H1 (cell line): ENCODE results near the gene FTCDNL1. TPM values are rescaled to one million over a fixed set of nuclear protein-coding genes. Genes with fewer than 3 reads are reported as not detected.
A peak's percentile ranks its signal among the peaks of the same experiment; 100 is the strongest.

Experiments used
- CTCF ChIA-PET: fragments of 300-600 bp; sonication (Branson Sonifier 250); formaldehyde crosslinking; loops from one replicate; lab custom pipeline; 2021; ENCODE audit not compliant: partially characterized antibody; lab: Charles Lee
- POLR2A ChIA-PET: fragments of 300-600 bp; sonication (Branson Sonifier 250); formaldehyde crosslinking; loops from one replicate; lab custom pipeline; 2021; ENCODE audit warnings: inconsistent platforms; ENCODE audit not compliant: partially characterized antibody; lab: Charles Lee
- DNase-seq, 2 experiments: peaks; one replicate each; pipeline versions ENCODE4 v3.0.0 to v3.0.0-alpha.2; 2010 to 2022; ENCODE audit warnings: low spot score in 2 of 2, low read depth in 1 of 2, mixed read lengths in 1 of 2
- FAIRE-seq: peaks from 2 replicates; lab custom pipeline; 2011; peaks lifted over from hg19 to GRCh38; lab: Jason Lieb, UNC
- H2AFZ ChIP-seq: 2 replicates; pipeline ENCODE4 v1.8.1; 2012; ENCODE audit warnings: low read length, inconsistent platforms
- H2AK5ac ChIP-seq: 2 replicates; pipeline ENCODE4 v1.6.1; 2013; ENCODE audit warnings: low read depth, low read length
- H2BK120ac ChIP-seq: replicated peaks from 2 replicates; pipeline ENCODE3; 2013; ENCODE audit warnings: low read depth, low read length, inconsistent platforms
- H2BK12ac ChIP-seq: 2 replicates; pipeline ENCODE4 v1.6.1; 2013; ENCODE audit warnings: low read depth, low read length
- H2BK15ac ChIP-seq: 2 replicates; pipeline ENCODE4 v1.6.1; 2013; ENCODE audit warnings: low read length
- H2BK20ac ChIP-seq: 2 replicates; pipeline ENCODE4 v1.6.1; 2013; ENCODE audit warnings: low read length
- H2BK5ac ChIP-seq: 2 replicates; pipeline ENCODE4 v1.6.1; 2013; ENCODE audit warnings: low read depth, low read length
- H3K14ac ChIP-seq: 2 replicates; pipeline ENCODE4 v1.6.1; 2013; ENCODE audit warnings: inconsistent platforms; ENCODE audit not compliant: insufficient read length
- H3K18ac ChIP-seq: 2 replicates; pipeline ENCODE4 v1.6.1; 2013; ENCODE audit warnings: low read length; ENCODE audit errors: extremely low read depth
- H3K23ac ChIP-seq: 2 replicates; pipeline ENCODE4 v1.6.1; 2013; ENCODE audit warnings: inconsistent platforms; ENCODE audit not compliant: insufficient read length
- H3K23me2 ChIP-seq: 2 replicates; pipeline ENCODE4 v1.6.1; 2013; ENCODE audit warnings: low read depth, low read length
- H3K27ac ChIP-seq: 2 replicates; pipeline ENCODE4 v1.6.1; 2011; ENCODE audit warnings: low read depth, low read length, inconsistent platforms
- H3K27me3 ChIP-seq, 4 experiments: replicated peaks in 1 of 4; 1 replicate in 1 of 4; 2 replicates in 3 of 4; pipeline versions ENCODE4 v1.6.1 to v1.8.1; 2011 to 2013; ENCODE audit warnings: low read length in 3 of 4, mild to moderate bottlenecking in 3 of 4, inconsistent platforms in 2 of 4, mixed read lengths in 2 of 4, moderate library complexity in 1 of 4; ENCODE audit not compliant: control insufficient read depth in 3 of 4, insufficient read depth in 3 of 4; ENCODE audit errors: extremely low read depth in 1 of 4
- H3K36me3 ChIP-seq, 4 experiments: 2 replicates each; pipeline versions ENCODE4 v1.6.1 to v1.8.1; 2011 to 2013; ENCODE audit warnings: mild to moderate bottlenecking in 4 of 4, low read length in 3 of 4, moderate library complexity in 2 of 4, control low read depth in 1 of 4, inconsistent platforms in 1 of 4; ENCODE audit not compliant: insufficient read depth in 4 of 4, control insufficient read depth in 2 of 4
- H3K4ac ChIP-seq: replicated peaks from 2 replicates; pipeline ENCODE3; 2013; ENCODE audit warnings: low read length, low read depth, mixed read lengths, inconsistent platforms; ENCODE audit not compliant: insufficient read length
- H3K4me1 ChIP-seq, 4 experiments: replicated peaks in 1 of 4; 1 replicate in 1 of 4; 2 replicates in 3 of 4; pipeline versions ENCODE4 v1.6.1 to v1.8.1; 2011 to 2013; ENCODE audit warnings: low read length in 3 of 4, inconsistent platforms in 2 of 4, mixed read lengths in 1 of 4; ENCODE audit not compliant: insufficient read depth in 4 of 4, control insufficient read depth in 3 of 4
- H3K4me2 ChIP-seq, 2 experiments: 2 replicates each; pipeline versions ENCODE4 v1.6.1 to v1.8.1; 2011 to 2013; ENCODE audit warnings: low read depth in 2 of 2, low read length in 2 of 2, control low read depth in 1 of 2, inconsistent platforms in 1 of 2, mild to moderate bottlenecking in 1 of 2; ENCODE audit not compliant: insufficient read depth in 1 of 2
- H3K4me3 ChIP-seq, 4 experiments: fragments of 200-600, 300-600 bp in 1 of 4; sonication (generic), shearing (Covaris generic), sonication (Bioruptor Twin) in 1 of 4; 2 replicates each; pipeline versions ENCODE4 v1.5.1 to v1.8.1; 2011 to 2016; ENCODE audit warnings: low read length in 4 of 4, low read depth in 3 of 4, control low read depth in 2 of 4, inconsistent platforms in 2 of 4, mild to moderate bottlenecking in 2 of 4, mixed read lengths in 1 of 4, moderate library complexity in 1 of 4; ENCODE audit not compliant: insufficient read depth in 2 of 4; ENCODE audit errors: extremely low read depth in 1 of 4
- H3K56ac ChIP-seq: replicated peaks from 2 replicates; pipeline ENCODE3; 2013; ENCODE audit warnings: low read depth, mild to moderate bottlenecking, mixed read lengths, low read length, inconsistent platforms; ENCODE audit not compliant: insufficient read length
- H3K79me1 ChIP-seq: 2 replicates; pipeline ENCODE4 v1.6.1; 2013; ENCODE audit warnings: low read depth, low read length, control low read depth
- H3K79me2 ChIP-seq, 2 experiments: 2 replicates each; pipeline versions ENCODE4 v1.6.1 to v1.8.1; 2012 to 2013; ENCODE audit warnings: low read length in 2 of 2, mild to moderate bottlenecking in 2 of 2, inconsistent platforms in 1 of 2; ENCODE audit not compliant: insufficient read depth in 2 of 2, control insufficient read depth in 1 of 2
- H3K9ac ChIP-seq, 4 experiments: replicated peaks in 1 of 4; 1 replicate in 1 of 4; 2 replicates in 3 of 4; pipeline versions ENCODE4 v1.6.1 to v1.8.1; 2011 to 2013; ENCODE audit warnings: low read depth in 3 of 4, low read length in 3 of 4, control low read depth in 2 of 4, mild to moderate bottlenecking in 2 of 4, moderate library complexity in 2 of 4, inconsistent platforms in 1 of 4; ENCODE audit errors: extremely low read depth in 1 of 4
- H3K9me3 ChIP-seq, 2 experiments: 2 replicates each; pipeline versions ENCODE4 v1.6.1 to v1.8.1; 2012 to 2013; ENCODE audit warnings: mild to moderate bottlenecking in 2 of 2, moderate library complexity in 2 of 2, control low read depth in 1 of 2, inconsistent platforms in 1 of 2, low read depth in 1 of 2, low read length in 1 of 2, mixed read lengths in 1 of 2; ENCODE audit not compliant: insufficient read depth in 2 of 2
- H4K20me1 ChIP-seq, 2 experiments: replicated peaks in 1 of 2; 2 replicates each; pipeline versions ENCODE3 to v1.8.1; 2011 to 2013; ENCODE audit warnings: inconsistent platforms in 2 of 2, low read length in 2 of 2, mild to moderate bottlenecking in 1 of 2; ENCODE audit not compliant: insufficient read depth in 2 of 2, control insufficient read depth in 1 of 2
- H4K5ac ChIP-seq: 2 replicates; pipeline ENCODE4 v1.6.1; 2013; ENCODE audit warnings: low read length, low read depth, mixed read lengths, inconsistent platforms; ENCODE audit not compliant: insufficient read length
- H4K8ac ChIP-seq: 2 replicates; pipeline ENCODE4 v1.8.0; 2013; ENCODE audit warnings: mild to moderate bottlenecking, moderate library complexity, low read length, inconsistent platforms; ENCODE audit not compliant: insufficient read depth; ENCODE audit errors: extremely low read depth
- H4K91ac ChIP-seq: replicated peaks from 2 replicates; pipeline ENCODE3; 2013; ENCODE audit warnings: low read length, mixed read lengths, inconsistent platforms; ENCODE audit not compliant: insufficient read length
- CBX5 ChIP-seq: fragments of 300-800, 300-1000 bp; sonication (generic); IDR thresholded peaks from 2 replicates; pipeline ENCODE4 v1.7.1; 2016; ENCODE audit warnings: antibody characterized with exemption, low read length, low read depth
- CEBPB ChIP-seq: IDR thresholded peaks from 2 replicates; pipeline ENCODE4 v1.6.1; 2012; ENCODE audit warnings: low read depth, low read length
- CTBP2 ChIP-seq: IDR thresholded peaks from 2 replicates; pipeline ENCODE4 v1.7.0; 2011; ENCODE audit warnings: borderline replicate concordance, mild to moderate bottlenecking, moderate library complexity, mixed read lengths, low read length; ENCODE audit not compliant: insufficient read depth, insufficient read length
- EP300 ChIP-seq, 2 experiments: IDR thresholded peaks; 1 replicate in 1 of 2; 2 replicates in 1 of 2; pipeline ENCODE4 v1.6.1; 2011 to 2012; ENCODE audit warnings: low read depth in 2 of 2, low read length in 2 of 2, mild to moderate bottlenecking in 2 of 2, borderline replicate concordance in 1 of 2, inconsistent platforms in 1 of 2, moderate library complexity in 1 of 2
- KDM1A ChIP-seq: fragments of 200-600, 300-600 bp; sonication (generic); IDR thresholded peaks from 2 replicates; pipeline ENCODE4 v1.7.1; 2016; ENCODE audit warnings: mild to moderate bottlenecking, low read length, borderline replicate concordance
- NRF1 ChIP-seq: IDR thresholded peaks from 2 replicates; pipeline ENCODE4 v1.6.1; 2011; ENCODE audit warnings: mild to moderate bottlenecking, low read depth, low read length, improper control_type of control experiment
- POLR2A ChIP-seq, 2 experiments: IDR thresholded peaks; 1 replicate in 1 of 2; 2 replicates in 1 of 2; pipeline ENCODE4 v1.6.1; 2011; ENCODE audit warnings: low read depth in 2 of 2, low read length in 2 of 2, mild to moderate bottlenecking in 2 of 2; ENCODE audit errors: control extremely low read depth in 1 of 2
- POLR2AphosphoS5 ChIP-seq: IDR thresholded peaks from 2 replicates; pipeline ENCODE4 v1.6.1; 2011; ENCODE audit warnings: low read depth, low read length
- SAP30 ChIP-seq: fragments of 300-600 bp; sonication (generic); IDR thresholded peaks from 2 replicates; pipeline ENCODE4 v1.7.1; 2012; ENCODE audit warnings: low read length, moderate library complexity, mild to moderate bottlenecking, inconsistent platforms; ENCODE audit not compliant: insufficient read depth, insufficient replicate concordance
- TAF1 ChIP-seq: IDR thresholded peaks from 2 replicates; pipeline ENCODE4 v1.6.1; 2011; ENCODE audit warnings: mild to moderate bottlenecking, low read depth, low read length
- WGBS, 2 experiments: shearing (Covaris generic) in 1 of 2; methylation state at CpG; one replicate each; pipeline versions ENCODE4 v1.1.6 to v1.1.7; 2013 to 2015; ENCODE audit warnings: low lambda C conversion rate in 2 of 2, mixed read lengths in 2 of 2, inconsistent platforms in 1 of 2, low coverage in 1 of 2, missing lambda C conversion rate in 1 of 2; ENCODE audit not compliant: insufficient replicate concordance in 2 of 2, insufficient coverage in 1 of 2, insufficient read length in 1 of 2; ENCODE audit errors: extremely low coverage in 1 of 2, missing lambda C conversion rate in 1 of 2; 5-methylcytosine and 5-hydroxymethylcytosine counted together
- polyA plus RNA-seq, 7 experiments: library from polyadenylated mRNA; depleted of rRNA in 3 of 7; stranded (reverse) in 5 of 7; unstranded in 2 of 7; fragments of >200 nt in 5 of 7; fragments of 200-250 nt in 2 of 7; gene quantifications; 1 replicate in 5 of 7; 2 replicates in 1 of 7; 4 replicates in 1 of 7; pipeline versions ENCODE4 v1.2.1 to v1.2.3, GENCODE V29; 2011 to 2013; ENCODE audit warnings: missing spikeins in 2 of 7, mixed read lengths in 2 of 7
- total RNA-seq: library from RNA; stranded (reverse); fragmentation: NEBNext Ultra II Directional; extraction: Animal tissue kit (Norgen Biotek cat#: 25700); gene quantifications from 2 replicates; pipeline ENCODE4 v1.2.1, GENCODE V29; 2021
- TF ChIP-seq, protein P1 (sequence below): IDR thresholded peaks from 2 replicates; pipeline ENCODE4 v1.6.1; 2011; ENCODE audit warnings: low read length, improper control_type of control experiment

Gene FTCDNL1
- total and polyA plus RNA-seq, 2 of the 8 experiments (the other 6 are each of a cell fraction or from before 2014, with no cell fraction given): 0.41 to 0.97 TPM

DNA sequence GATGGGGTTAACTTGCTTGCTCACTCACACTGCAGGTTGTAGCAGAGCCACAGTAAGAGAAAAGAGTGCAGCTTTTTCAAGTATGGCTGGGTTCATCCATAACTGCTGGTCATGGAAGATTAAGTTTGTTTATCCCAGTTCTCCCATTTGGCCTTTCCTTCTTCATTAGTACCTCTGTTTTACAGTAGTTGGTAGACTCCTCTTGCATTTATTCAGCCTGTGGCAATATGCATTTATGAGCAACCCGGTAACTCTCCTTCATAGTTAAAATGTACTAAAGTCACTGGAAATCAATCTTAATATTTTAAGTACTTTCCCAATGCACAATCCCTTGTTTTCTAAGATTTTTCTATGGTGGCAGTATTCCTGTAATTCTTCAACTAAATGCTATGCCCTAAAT, 14.0 kb downstream of the FTCDNL1 start:
- Histone ChIP-seq H3K4me1 (peaks cover 0 to 8% (median 1%) of the 10 kb centered on the region in 4 experiments; a peak in 3 of 7 replicates), H3K4ac (no peak overlapping the region), H3K79me1 (no peaks in the 10 kb centered on the region), H3K79me2 (no peaks in the 10 kb centered on the region), H2BK20ac (no peak overlapping the region), H2BK5ac (no peak overlapping the region), H3K56ac (no peak overlapping the region), H3K14ac (no peak overlapping the region), H3K9ac (no peak overlapping the region), H4K91ac (peak overlapping the region; percentile 32), H3K27ac (no peak overlapping the region), H4K8ac (no peak overlapping the region), H2BK15ac (no peak overlapping the region), H3K23ac (no peak overlapping the region), H2AFZ (no peak overlapping the region), H4K20me1 (no peaks in the 10 kb centered on the region), H3K9me3 (no peaks in the 10 kb centered on the region), H3K4me3 (no peak overlapping the region), H3K23me2 (no peaks in the 10 kb centered on the region), H2AK5ac (no peak overlapping the region), H3K27me3 (no peaks in the 10 kb centered on the region), H3K4me2 (no peak overlapping the region), H4K5ac (no peak overlapping the region), H3K36me3 (no peaks in the 10 kb centered on the region; a peak in 1 of 8 replicates), H3K18ac (no peak overlapping the region), H2BK12ac (peak overlapping the region; percentile 31; the same call in 1 of the 2 replicates), H2BK120ac (no peak overlapping the region)
- DNase-seq (no peak), FAIRE-seq (no peak)
- 94% methylated on average over 1 of the region's 1 CpG; no CpG with 5 or more reads in 1 of the 2 experiments for WGBS, 2 experiments
- CTCF ChIA-PET: interaction anchor here (0.6 kb wide), 1 partner anchor 23 kb away, joined by 4 read pairs; no protein-coding TSS in a partner anchor
- POLR2A ChIA-PET: interaction anchor here (1.5 kb wide), 1 partner anchor 14 kb away, joined by 5 read pairs; no protein-coding TSS in a partner anchor
- no peak for TF ChIP-seq POLR2A (IDR thresholded peaks at IDR 0.05; ENCODE audit: control extremely low read depth in 1 of 2, low read depth in 2 of 2, low read length in 2 of 2)
- no peak for TF ChIP-seq POLR2AphosphoS5
- no peak for TF ChIP-seq KDM1A
- no peak for TF ChIP-seq EP300 (IDR thresholded peaks at IDR 0.05; ENCODE audit: borderline replicate concordance in 1 of 2, low read depth in 2 of 2, low read length in 2 of 2)
- no peak for TF ChIP-seq NRF1
- no peak for TF ChIP-seq TAF1
- no peak for TF ChIP-seq CBX5
- TF ChIP-seq, protein P1, sequence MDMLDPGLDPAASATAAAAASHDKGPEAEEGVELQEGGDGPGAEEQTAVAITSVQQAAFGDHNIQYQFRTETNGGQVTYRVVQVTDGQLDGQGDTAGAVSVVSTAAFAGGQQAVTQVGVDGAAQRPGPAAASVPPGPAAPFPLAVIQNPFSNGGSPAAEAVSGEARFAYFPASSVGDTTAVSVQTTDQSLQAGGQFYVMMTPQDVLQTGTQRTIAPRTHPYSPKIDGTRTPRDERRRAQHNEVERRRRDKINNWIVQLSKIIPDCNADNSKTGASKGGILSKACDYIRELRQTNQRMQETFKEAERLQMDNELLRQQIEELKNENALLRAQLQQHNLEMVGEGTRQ: no peak
- TF ChIP-seq CEBPB: no peak
- no peak for TF ChIP-seq CTBP2
- TF ChIP-seq SAP30: no peak
